Measurements from ENCODE around the gene FAM174A.

DNA sequence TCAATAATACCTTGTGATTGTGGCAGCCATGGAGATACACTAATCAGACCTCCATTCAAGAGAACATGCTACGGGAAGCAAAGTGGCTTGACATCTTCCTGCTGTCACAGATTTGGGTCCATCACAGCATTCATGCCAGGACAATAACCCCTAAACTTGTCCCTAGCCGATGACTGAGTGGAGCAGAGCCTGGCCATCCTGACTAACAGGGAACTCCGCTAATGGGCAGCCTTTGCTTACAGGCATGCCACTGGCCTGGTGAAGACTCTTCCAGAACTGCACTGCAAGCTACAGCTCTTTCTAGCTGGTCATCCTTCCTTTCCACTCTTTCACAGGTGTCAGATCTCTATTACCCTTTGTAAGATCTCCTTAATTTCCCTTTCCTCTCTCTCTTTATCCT is 16.0 kb downstream of the FAM174A start:
- TF ChIP-seq, protein P1, sequence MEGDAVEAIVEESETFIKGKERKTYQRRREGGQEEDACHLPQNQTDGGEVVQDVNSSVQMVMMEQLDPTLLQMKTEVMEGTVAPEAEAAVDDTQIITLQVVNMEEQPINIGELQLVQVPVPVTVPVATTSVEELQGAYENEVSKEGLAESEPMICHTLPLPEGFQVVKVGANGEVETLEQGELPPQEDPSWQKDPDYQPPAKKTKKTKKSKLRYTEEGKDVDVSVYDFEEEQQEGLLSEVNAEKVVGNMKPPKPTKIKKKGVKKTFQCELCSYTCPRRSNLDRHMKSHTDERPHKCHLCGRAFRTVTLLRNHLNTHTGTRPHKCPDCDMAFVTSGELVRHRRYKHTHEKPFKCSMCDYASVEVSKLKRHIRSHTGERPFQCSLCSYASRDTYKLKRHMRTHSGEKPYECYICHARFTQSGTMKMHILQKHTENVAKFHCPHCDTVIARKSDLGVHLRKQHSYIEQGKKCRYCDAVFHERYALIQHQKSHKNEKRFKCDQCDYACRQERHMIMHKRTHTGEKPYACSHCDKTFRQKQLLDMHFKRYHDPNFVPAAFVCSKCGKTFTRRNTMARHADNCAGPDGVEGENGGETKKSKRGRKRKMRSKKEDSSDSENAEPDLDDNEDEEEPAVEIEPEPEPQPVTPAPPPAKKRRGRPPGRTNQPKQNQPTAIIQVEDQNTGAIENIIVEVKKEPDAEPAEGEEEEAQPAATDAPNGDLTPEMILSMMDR (IDR thresholded peaks at IDR 0.05 in 8 of 11, conservative IDR thresholded peaks at IDR 0.05 in 3 of 11): no peak
- no peak for TF ChIP-seq POLR2A (IDR thresholded peaks at IDR 0.05)

Measured in spleen (tissue), 7 donors.